ENCODE results near the gene AHNAK. TPM values are rescaled to one million over a fixed set of nuclear protein-coding genes. Genes with fewer than 3 reads are reported as not detected.
A peak's percentile ranks its signal among the peaks of the same experiment; 100 is the strongest.

AHNAK gene
- total RNA-seq, 1 donor from 2014 or later: 809 TPM

DNA sequence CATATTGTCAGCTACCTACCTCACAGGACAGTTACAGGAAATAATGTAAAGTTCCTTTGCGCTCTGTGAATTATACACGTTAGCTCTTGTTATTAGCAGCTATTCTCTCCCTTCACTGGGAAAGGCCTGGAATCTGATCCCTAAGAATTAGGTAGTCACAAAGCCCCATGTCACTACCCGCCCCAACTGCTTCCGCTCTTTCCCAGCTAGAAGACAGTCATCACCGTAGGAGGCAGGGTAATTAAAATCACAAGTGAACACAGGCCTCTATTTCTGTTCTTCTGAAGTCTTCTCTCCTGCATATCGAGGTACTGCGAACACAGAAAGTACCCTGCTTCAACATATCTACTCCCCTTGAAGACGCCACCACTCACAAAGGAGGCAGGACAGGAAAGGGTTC is 12.6 kb upstream of the AHNAK start:
- peaks cover 59% of the 10 kb centered on the region for H3K4me1 ChIP-seq
- H3K9me3 ChIP-seq: no peaks in the 10 kb centered on the region
- TF ChIP-seq, protein P1, sequence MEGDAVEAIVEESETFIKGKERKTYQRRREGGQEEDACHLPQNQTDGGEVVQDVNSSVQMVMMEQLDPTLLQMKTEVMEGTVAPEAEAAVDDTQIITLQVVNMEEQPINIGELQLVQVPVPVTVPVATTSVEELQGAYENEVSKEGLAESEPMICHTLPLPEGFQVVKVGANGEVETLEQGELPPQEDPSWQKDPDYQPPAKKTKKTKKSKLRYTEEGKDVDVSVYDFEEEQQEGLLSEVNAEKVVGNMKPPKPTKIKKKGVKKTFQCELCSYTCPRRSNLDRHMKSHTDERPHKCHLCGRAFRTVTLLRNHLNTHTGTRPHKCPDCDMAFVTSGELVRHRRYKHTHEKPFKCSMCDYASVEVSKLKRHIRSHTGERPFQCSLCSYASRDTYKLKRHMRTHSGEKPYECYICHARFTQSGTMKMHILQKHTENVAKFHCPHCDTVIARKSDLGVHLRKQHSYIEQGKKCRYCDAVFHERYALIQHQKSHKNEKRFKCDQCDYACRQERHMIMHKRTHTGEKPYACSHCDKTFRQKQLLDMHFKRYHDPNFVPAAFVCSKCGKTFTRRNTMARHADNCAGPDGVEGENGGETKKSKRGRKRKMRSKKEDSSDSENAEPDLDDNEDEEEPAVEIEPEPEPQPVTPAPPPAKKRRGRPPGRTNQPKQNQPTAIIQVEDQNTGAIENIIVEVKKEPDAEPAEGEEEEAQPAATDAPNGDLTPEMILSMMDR (IDR thresholded peaks at IDR 0.05): no peak
- DNase-seq (no peak), ATAC-seq (no peak)
- H3K27ac ChIP-seq: peak overlapping the region; percentile 76
- H3K36me3 ChIP-seq: peaks cover 50% of the 10 kb centered on the region
- no peaks in the 10 kb centered on the region for H3K27me3 ChIP-seq (ENCODE audit: low read depth)
- H3K4me3 ChIP-seq: no peak overlapping the region
- intact Hi-C loops (cut with DNase I): no loop called here

DNA sequence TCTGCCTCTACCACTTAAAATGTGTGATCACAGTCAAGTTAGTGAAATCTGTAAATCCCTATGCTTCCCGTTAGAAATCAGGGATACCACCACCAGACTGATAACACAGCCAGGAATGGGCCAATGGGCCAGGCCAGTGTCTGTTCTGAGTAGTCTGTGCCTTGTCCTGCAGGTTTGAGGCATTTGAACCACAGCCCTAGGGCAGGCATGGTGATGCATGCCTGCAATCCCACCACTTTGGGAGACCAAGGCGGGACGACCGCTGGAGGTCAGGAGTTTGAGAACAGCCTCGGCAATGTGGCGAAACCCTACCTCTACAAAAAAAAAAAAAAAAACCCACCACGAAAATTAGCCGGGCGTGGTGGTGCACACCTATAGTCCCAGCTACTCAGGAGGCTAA is 12.1 kb upstream of the AHNAK start:
- no peak for DNase-seq
- H3K9me3 ChIP-seq: no peaks in the 10 kb centered on the region
- no peak for ATAC-seq
- peaks cover 45% of the 10 kb centered on the region for H3K36me3 ChIP-seq
- H3K27me3 ChIP-seq (ENCODE audit: low read depth): no peaks in the 10 kb centered on the region
- TF ChIP-seq, protein P1 (IDR thresholded peaks at IDR 0.05): no peak
- H3K27ac ChIP-seq: peak overlapping the region; percentile 93
- H3K4me1 ChIP-seq: peaks cover 65% of the 10 kb centered on the region
- H3K4me3 ChIP-seq: no peak overlapping the region
- intact Hi-C loops (cut with DNase I): no loop called here

DNA sequence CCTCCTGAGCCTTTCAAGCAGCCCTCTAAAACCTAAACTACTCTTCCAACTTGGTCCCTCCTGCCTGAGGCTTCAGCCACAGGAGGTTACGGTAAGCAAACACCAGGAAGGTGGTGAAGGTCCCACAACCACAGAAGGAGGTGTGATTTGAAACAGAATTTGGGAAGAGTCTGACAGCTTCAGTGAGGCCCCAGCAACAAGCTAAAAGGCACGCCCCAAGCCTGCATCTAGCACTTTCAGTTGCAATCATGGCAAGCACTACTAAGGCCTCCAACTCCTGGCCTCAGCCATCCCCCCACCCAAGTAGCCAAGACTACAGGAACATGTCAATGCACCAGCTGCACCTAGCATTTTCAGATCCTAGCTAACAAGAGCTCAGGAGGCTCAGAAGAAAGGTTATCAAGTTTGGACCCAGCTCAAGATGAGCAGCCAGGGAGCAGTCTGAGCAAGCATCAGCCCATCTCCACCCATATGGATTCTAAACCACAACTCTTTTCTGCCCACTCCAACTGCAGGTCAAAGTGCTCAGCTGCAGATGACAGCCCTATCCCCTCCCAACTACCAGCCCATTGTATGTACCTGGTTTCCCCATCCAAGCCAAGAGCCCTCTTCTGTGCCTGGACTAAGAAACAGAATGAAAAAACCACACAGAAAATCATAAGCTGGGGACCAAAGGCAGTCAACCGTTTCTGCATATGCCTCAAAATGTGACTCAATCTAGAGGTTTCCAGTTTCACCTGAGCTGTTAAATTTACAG is 10.4 kb upstream of the AHNAK start:
- TF ChIP-seq, protein P1 (IDR thresholded peaks at IDR 0.05): no peak
- Histone ChIP-seq H3K9me3 (no peaks in the 10 kb centered on the region), H3K36me3 (peaks cover 28% of the 10 kb centered on the region), H3K4me1 (peaks cover 81% of the 10 kb centered on the region), H3K27ac (peak overlapping the region; percentile 93), H3K27me3 (ENCODE audit: low read depth) (no peaks in the 10 kb centered on the region), H3K4me3 (peak overlapping the region; percentile 37)
- no peak for ATAC-seq
- intact Hi-C loops (cut with DNase I): no loop called here
- no peak for DNase-seq

DNA sequence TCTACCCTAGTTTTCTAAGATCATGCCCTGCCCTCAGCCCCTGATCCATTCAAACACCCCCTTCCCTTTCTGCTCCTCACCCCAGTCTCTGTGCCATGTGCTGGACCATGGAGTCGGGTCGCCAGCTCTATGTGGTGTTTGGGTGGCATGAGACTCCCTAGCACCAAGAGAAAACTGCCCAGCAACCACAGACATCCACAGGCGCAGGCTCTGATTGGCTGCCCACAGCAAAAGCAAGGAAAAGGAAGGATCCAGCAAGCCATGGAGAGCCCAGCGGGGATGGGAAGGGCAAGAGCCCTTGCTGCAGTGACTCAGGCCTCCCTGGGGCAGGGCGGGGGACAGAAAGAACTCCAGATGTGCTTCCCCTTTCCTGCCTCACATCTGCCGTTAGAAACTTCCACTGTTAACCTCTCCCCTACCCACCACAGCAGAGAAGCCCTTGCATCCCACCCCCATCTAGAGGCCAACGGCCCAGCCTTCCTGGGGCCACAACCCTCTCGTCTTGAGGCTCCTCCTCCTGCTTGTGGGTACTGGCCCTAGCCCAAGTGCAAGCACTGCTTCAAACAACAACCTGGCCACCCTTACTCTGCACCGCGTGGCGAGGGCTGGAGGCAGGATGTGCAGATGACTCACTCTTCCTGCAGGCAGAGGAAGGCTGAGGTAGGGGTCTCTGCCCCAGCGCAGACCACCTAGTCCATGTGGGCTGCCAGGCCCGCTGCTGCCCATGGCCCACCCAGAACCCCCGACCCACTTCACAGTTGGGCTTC is 9.7 kb upstream of the AHNAK start:
- H3K9me3 ChIP-seq: no peaks in the 10 kb centered on the region
- H3K4me1 ChIP-seq: peaks cover 88% of the 10 kb centered on the region
- TF ChIP-seq, protein P1 (IDR thresholded peaks at IDR 0.05): no peak
- H3K4me3 ChIP-seq: peak overlapping the region; percentile 37
- peak; percentile 73 to 74 for ATAC-seq
- peak overlapping the region; percentile 93 for H3K27ac ChIP-seq
- H3K36me3 ChIP-seq: peaks cover 22% of the 10 kb centered on the region
- DNase-seq: peak; percentile 94
- intact Hi-C loops (cut with DNase I): no loop called here
- no peaks in the 10 kb centered on the region for H3K27me3 ChIP-seq (ENCODE audit: low read depth)

DNA sequence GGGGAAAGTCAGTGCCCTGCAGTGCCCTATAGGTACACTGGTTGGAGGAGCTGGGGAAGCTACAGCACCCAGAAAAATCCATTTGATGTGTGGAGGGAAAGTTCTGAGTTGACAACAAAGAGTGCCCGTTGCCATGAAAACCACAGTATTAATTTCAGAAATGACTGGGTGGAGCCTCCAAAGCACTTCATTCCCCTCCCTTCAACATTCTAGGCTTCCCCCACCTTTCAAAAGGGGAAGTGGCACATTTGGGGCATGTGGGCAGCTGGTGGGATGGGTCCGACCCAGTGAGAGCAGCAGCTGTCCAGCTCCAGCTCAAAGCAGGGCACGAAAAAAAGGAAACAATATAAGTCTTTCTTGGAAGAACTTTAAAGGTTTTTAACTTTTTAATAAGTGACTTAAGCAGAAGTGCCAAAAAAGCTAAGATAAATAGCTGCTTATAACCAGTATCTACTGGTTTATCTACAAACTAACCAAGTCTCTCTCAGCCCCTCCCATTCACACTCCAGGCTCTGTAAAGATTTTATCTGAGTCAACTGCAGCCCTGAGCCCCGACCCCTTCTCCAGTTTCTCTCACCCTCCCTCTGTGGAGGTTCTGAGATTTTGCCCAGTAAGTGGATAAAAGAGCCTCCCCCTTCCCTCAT is 9.0 kb upstream of the AHNAK start:
- peak; percentile 20 to 41 for ATAC-seq
- Histone ChIP-seq H3K4me3 (peak overlapping the region; percentile 37), H3K4me1 (peaks cover 89% of the 10 kb centered on the region), H3K27ac (peak overlapping the region; percentile 93), H3K9me3 (no peaks in the 10 kb centered on the region), H3K36me3 (peaks cover 22% of the 10 kb centered on the region), H3K27me3 (ENCODE audit: low read depth) (no peaks in the 10 kb centered on the region)
- DNase-seq: peak; percentile 77
- TF ChIP-seq, protein P1 (IDR thresholded peaks at IDR 0.05): no peak
- intact Hi-C loops (cut with DNase I): no loop called here

Measured in lower lobe of right lung (tissue), 2 donors.